HG02588 (cell line): ENCODE results near the gene HMGB4.

ENCODE experiments used
- ATAC-seq: cut with Tn5 transposase; IDR thresholded peaks from one replicate; pipeline ENCODE4 v1.9.1; 2021; ENCODE audit warnings: mild to moderate bottlenecking, moderate library complexity; ENCODE audit not compliant: unreplicated experiment

HMGB4 gene, protein sequence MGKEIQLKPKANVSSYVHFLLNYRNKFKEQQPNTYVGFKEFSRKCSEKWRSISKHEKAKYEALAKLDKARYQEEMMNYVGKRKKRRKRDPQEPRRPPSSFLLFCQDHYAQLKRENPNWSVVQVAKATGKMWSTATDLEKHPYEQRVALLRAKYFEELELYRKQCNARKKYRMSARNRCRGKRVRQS

GRCh38 chr1:33863779-33864178, at the start of gene HMGB4:
Gene HMGB4 (plus strand): TSS chr1:33864079. CDS start chr1:33864192, 113 bp downstream.
- ATAC-seq, result no peak

- no peak for ATAC-seq
These were observed 49.7 kb upstream of the HMGB4 start for GRCh38 chr1:33814166-33814565.

- no peak for ATAC-seq
These were observed 48.8 kb upstream of the HMGB4 start for GRCh38 chr1:33815061-33815460.

- ATAC-seq, result no peak
These were observed 45.8 kb upstream of the HMGB4 start for GRCh38 chr1:33818071-33818470.

GRCh38 chr1:33819290-33819912, 44.5 kb upstream of the HMGB4 start:
- no peak for ATAC-seq

- ATAC-seq, result no peak
These were observed 44.0 kb upstream of the HMGB4 start for GRCh38 chr1:33819913-33820311.

DNA sequence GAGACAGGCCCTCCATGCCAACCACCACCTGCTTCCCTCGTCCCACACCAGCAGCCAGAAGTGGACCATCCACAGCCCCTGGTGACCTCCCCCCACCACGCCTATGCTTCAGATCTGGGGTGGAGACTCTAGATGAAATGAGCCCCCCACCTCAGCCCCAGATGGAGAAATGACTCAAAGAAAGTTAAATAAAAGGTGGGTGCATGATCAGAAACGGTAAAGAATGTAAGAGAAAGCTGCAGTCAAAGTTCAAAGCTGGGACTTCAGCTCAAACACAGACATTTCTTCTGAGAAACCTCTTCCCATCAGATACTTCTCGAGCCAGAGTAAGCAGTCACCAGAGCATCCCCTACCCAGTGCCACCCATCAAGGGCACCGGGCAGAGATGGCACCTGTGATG, 43.1 kb upstream of the HMGB4 start:
- ATAC-seq, result no peak

DNA sequence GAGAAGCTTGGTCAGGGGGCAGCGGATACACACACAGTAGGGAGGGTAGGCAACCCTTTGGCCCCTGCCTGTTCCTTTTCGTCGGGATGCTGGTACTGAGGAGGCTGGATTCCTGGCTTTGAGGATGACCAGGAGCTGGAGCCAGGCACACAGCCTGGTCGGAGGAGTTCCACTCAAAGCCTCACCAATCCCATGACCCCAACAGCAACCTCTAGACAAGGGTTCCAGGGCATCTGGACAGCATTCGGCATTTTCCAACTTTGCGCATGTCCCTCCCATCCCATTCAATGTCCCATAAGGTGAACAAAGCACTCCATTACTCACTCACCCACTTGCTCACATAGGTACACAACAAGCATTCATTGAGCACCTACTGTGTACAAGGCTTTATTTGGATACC, 42.6 kb upstream of the HMGB4 start:
- no peak for ATAC-seq

DNA sequence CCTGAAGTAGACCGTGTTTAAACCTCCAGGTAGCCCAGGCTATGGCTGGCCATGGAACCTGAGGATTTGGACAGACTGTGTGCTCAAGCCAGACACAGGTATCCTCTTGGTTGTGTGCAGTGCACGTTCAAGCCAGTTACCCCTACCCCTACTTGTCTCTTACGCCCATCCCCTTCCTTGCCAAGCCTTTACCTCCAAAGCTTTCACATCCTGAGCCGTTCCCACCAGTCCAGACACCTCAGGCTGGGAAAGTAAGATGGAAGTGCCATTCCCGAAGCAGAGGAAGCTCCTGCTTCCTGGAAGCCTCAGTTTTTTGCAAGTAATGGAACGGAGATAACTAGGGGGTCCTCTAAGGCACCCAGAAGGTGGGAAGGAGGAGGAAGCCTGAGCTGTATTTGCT, 41.5 kb upstream of the HMGB4 start:
- ATAC-seq, result no peak

DNA sequence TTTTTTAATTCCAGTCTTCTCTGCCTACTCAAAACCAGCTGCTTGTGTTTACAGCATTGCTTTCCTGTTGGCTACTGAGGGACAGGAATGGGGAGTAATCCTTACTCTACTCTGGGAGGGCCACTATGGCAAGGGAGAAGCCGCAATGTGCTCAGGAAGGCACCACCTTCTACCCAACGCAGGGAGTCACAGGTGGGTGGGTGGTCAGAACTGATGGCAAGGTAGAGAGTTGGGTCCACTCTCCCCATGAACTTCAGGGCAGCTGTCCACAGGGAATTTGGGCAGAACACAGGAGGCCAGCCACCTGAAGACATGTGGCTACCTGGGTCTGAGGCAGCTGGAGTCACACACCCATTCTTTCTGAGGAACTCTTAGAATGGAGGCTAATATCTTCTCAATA, 40.5 kb upstream of the HMGB4 start:
- no peak for ATAC-seq

DNA sequence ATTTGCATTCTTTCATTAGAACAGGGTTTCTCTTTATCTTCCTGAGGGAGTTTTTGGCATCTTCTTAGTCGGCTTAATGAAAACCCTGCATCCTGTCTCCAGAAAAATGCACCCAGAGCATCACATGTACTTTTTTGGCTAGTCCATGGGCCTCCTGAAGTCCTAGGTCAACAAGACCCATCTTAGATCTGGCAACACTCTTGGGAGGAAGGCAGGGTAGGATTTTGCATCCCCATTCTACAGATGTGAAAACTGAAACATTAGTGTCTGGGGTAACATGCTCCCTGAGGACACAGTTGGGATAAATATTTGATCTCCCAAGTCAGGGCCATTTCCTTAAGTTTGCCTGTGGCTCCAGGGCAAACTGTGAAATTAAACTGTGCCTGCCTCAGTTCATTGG, 40.0 kb upstream of the HMGB4 start:
- ATAC-seq, result no peak

- no peak for ATAC-seq
These were observed 39.6 kb upstream of the HMGB4 start for GRCh38 chr1:33824321-33824720.

DNA sequence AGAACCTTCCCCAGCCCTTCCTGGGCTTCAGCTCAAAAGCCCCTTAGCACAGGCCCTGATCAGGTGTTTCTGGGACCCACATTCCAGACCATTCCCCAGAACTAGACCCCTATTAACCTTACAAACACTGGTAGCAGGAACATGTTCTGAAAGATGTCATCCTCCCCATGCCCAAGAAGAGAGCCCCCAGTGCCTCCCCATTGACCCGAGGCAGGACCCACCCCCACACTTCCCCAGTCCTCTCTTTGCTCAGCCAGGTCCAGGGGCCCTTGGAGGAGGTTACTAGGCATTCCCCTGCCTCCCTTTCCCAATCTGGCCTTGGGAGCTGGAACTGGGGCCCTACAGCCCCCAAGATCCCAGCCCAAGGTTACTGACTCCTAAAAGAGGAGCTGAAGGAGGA, 38.9 kb upstream of the HMGB4 start:
- no peak for ATAC-seq

GRCh38 chr1:33825506-33825905, 38.4 kb upstream of the HMGB4 start:
- no peak for ATAC-seq

DNA sequence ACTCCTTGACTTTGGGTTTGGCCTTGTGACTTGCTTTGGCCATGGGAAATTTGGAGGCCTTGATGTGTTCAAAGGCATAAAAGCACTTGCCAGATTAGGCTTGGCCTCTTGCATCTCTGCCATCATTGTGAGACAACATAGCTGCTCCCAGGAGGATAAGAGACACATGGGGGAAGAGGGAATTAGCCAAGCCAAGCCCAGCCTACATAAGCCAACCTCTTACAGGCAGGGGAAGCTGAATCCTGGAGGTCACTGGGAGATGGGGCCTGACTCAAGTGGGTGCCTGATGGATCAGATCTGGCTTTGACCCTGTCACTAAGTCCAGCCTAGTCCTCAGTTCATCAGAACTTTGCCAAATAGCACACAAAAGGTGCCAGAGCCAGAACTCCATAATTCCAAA, 37.6 kb upstream of the HMGB4 start:
- no peak for ATAC-seq

- ATAC-seq, result no peak
These were observed 37.2 kb upstream of the HMGB4 start for GRCh38 chr1:33826711-33827110.

DNA sequence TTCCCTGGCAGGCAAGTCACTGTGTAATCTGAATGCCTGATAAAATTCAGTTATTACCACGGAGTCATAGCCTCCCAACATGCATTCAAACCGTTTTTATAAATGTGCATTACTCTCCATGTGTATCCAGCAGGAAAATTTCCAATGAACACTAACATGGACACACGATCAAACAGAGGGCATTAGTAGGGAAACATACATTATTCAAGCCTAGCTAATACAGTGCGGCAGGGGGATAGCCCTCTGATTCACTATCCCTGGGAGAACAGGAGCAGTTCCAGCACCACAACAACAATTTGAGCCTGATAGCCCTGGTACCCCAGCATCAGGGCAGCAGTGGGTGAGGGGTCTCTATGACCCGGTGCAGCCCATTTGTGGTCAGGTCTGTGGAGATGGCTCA, 35.8 kb upstream of the HMGB4 start:
- ATAC-seq, result no peak

DNA sequence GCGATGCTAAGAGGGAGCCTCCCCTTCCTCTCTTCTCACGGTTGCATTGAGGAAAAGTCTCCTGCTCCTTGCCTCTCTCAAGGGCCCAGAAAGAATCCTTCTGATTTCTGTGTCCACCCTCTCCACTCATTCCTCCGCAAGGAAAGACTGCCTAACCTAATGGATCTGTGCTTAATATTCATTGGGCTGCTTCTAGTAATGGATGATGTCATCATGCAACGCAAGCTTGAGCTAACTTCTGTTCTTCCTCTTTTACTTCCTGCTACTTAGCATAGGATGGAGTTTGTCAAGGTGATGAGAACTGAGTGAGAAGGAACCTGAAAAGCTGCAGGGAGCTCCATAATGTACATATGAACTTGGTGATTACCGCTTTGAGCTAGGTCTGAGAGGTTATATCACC, 35.2 kb upstream of the HMGB4 start:
- ATAC-seq, result no peak

- ATAC-seq, result no peak
These were observed 27.0 kb upstream of the HMGB4 start for GRCh38 chr1:33836911-33837310.

DNA sequence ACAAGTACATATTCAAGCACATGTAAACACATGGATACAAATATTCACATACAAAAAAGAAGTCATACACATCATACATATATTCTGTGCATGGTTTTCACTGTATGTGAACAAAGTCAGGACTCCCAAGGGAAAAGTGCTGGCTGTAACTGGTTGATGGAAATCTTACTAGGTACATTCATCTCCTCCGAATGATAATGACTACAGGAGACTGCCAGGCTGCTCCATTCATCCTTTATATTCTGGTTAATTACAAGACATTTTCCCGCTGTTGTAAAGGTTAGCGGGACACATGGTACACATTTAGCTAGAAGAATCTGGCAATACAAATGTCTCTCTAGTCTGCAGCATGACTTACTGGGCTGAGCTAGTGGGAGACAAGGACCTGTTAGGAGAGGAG, 26.2 kb upstream of the HMGB4 start:
- ATAC-seq, result no peak

GRCh38 chr1:33841494-33841893, 22.4 kb upstream of the HMGB4 start:
- no peak for ATAC-seq

DNA sequence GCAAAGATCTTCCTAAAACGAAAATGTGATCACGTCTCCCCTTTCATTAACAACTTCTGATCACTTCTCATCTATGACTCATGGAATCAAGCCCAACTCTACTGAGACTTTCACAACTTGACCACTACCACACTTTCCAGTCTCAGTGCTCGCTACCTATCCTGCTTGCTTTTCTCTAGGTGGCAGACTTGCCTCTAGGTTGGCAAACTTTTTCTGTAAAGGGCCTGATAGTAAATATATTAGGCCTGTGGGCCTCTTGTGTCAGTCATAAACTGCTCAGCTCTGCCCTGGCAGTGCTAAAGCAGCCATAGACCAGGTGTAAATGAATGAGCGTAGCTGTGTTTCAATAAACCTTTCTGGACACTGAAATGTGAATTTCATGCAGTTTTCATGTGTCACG, 21.5 kb upstream of the HMGB4 start:
- ATAC-seq, result no peak

GRCh38 chr1:33844166-33844565, 19.7 kb upstream of the HMGB4 start:
- no peak for ATAC-seq
